GM21529 (cell line): Measurements from ENCODE around the gene MBD3.
A peak's percentile ranks its signal among the peaks of the same experiment; 100 is the strongest.
"Not testable (repeated sequence)": the region's sequence is repeated elsewhere in the genome, so short reads cannot be mapped to it uniquely, and the experiment has no call there.

Source experiments
- ATAC-seq: cut with Tn5 transposase; IDR thresholded peaks from one replicate; pipeline ENCODE4 v1.9.1; 2021; ENCODE audit not compliant: unreplicated experiment

MBD3 gene, protein sequence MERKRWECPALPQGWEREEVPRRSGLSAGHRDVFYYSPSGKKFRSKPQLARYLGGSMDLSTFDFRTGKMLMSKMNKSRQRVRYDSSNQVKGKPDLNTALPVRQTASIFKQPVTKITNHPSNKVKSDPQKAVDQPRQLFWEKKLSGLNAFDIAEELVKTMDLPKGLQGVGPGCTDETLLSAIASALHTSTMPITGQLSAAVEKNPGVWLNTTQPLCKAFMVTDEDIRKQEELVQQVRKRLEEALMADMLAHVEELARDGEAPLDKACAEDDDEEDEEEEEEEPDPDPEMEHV

DNA sequence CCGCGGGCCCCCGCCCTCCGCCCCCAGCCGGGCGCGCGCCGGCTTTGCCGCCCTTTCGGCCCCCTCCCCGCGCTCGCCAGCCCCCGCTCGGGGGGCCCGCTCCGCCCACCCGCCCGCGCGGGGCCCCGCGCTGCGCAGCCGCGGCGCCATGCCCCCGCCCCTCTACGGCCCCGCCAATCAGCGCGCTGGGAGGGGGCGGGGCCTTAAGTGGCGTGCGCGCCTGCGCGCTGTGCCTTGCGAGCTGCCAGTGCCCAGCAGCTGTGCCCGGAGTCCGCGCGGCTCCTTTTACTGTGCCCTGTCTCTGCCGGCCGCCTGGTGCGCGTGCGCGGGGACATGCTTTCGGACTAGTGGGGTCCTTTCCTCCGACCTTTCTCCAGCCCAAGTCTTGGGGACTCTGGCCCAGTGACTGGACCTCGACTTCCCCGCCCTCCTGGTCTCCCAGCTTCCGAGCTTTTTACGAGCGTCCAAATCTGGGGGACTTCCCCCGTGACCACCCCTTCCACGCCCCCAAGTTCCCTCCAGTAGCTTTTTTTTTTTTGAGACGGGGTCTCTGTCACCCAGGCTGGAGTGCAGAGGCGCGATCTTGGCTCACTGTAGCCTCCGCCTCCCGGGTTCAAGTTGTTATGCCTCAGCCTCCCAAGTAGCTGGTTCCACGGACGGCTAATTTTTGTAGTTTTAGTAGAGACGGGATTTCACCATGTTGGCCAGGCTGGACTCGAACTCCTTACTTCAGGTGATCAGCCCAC is at the start of gene MBD3:
Gene MBD3, minus strand, starts transcription at position 111 of the 746 bp plus-strand sequence. CDS start 234 bp downstream, outside the sequence.
- ATAC-seq, result peak; percentile 66

DNA sequence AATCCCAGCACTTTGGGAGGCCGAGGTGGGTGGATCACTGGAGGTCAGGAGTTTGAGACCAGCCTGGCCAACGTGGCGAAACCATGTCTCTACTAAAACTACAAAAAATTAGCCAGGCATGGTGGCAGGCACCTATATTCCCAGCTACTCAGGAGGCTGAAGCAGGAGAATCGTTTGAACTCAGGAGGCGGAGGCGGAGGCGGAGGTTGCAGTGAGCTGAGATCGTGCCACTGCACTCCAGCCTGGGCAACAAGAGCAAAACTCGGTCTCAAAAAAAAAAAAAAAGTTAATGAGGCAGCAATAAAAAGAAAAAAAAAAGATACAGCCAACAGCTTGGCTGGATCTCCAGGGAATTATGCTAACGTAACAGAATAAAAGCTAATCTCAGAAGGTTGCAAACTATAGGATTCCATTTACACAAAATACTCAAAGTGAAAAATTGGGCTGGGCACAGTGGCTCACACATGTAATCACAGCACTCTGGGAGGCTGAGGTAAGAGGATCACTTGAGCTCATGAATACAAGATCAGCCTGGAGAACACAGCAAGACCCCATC is 48.3 kb upstream of the MBD3 start:
- not testable (repeated sequence) for ATAC-seq

DNA sequence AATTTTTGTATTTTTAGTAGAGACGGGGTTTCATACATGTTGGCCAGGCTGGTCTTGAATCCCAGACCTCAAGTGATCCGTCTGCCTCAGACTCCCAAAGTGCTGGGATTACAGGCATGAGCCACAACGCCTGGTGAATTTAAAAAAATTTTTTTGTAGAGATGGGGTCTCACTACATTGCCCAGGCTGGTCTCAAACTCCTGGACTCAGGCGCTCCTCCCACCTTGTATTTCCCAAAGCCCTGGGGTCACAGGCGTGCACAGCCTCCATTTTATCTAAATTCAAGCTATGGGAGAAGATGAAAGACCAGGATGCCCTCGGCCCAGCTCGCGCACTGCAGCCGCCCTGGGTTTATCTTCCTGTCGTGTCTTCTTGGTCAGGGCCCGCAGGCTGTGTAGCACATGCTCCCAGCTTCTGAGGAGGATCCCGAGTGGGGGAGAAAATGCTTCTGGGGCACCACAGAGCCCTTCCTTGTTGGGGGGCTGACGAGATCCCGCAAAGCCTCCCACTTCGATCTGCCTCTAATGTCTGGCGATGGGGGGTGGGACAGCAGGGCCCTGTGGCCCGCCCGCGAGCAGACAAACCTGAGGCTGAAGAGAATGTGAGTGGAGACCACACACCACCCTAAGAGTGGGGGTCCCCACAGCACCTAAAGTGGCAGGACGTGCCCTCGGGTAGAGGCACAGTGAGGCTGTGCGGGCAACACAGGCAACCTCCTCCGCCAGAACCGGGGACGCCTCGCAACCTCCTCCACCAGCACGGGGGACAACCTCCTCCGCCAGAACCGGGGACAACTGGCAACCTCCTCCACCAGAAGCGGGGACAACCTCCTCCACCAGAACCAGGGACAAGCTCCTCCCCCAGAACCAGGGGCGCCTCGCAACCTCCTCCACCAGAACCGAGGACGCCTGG is 43.9 kb upstream of the MBD3 start:
- no peak for ATAC-seq

DNA sequence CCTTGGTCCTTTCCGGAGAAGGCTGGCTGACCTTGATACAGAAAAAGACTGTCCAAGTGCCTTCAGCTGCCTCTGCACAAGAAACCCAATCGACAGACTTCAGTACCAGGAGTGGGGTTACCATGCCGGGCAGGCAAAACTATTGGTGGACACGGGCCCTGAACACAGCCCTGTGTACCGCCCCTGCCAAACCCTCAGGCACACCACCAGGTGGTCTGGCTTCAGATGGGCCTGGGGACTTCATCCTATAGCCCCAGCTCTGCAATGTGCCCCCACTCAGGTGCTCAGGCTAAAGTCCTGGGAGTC is 42.2 kb upstream of the MBD3 start:
- ATAC-seq, result no peak

DNA sequence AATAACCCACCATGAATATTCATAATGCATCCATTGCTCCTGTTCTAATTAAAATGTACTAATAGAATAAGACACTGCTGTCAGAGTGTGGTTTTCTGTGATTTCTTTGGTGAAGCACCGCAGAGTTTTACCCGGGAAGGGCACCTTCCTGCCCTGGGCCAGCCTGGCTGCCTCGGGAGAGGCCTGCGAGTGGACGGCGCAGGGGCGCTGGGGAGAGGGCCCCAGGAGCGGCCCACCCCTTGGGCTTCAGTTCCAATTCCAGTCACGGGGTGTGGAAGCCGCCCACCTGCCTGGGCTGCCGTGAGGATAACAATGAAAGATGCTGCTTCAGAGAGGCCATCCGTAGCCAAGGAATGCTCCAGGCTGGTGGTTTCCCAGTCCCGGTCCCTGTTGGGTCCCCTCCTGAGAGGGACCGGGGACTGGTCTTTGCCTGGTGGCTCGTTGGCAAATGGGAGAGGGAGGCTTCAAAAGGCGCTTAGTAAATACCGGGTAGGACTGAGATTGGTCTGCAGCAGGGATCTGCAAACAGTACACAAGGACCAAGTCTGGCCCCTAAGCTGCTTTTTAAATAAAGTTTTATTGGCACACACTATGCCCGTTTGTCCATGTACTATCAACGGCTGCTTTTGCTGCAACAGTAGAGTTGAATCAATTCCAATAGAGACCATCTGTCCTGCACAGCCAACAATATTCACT is 41.7 kb upstream of the MBD3 start:
- ATAC-seq, result no peak

DNA sequence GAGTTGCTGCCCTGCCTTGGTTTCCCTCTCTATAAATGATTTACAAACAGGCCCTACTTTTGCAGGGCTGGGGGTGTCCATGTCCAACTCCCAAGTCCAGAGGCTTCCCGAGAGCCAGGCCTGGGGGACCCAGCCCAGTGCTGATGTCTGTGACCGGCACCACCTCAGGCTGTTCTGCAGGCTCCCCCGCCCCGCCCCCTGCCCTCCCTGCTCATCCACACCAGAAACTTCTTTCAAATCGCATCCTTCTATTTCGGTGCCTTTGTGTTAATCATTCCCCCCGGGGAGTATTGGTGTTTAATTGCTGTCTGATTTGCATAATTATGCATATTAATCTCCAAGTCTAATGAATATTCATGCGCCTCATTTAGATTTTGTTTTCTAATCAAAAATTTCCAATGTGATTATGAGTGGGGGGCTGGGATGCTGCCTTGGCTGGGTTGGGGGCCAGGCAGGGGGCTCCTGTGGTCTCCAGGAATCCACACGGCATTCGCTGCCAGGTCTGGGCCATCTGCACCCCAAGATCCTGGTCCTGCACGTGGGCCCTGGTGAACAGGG is 40.7 kb upstream of the MBD3 start:
- ATAC-seq, result no peak

DNA sequence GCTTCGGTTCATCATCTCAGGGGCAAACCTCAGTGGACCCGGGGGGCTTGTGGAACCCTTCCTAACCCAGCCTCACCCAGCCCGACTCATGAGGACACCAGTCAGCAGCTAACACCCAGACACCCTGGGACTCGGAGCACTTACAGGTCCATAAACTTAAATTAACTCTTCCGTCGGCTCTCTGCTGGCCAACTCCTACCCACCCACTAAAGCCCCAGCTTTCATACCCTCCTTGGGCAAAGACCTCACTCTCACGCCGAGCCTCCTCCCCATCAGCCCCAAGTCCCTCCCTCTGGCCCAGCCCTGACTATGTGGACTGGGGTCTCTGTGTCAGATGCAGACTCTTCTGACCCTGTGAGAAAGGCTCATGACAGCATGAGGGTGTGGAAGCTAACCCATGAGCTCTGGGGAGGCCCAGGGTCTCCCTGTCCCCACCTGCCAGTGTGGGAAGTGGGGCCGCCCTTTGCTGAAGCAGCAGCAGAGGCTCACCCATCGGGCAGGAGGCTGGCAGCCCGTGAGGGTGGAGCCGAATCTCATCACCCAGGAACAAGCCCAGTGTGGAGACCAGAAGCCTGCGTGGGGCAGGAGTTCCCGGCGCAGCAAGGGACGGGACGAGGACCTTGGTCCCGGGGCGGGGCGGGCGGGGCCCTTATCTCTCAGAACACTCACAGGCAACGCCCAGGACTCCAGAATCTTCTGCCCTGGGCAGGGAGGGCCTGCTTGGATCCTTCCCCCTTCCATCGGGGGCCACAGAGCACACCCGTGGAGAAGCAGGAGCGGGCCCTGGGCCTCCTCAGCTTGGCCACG is 40.0 kb upstream of the MBD3 start:
- no peak for ATAC-seq

DNA sequence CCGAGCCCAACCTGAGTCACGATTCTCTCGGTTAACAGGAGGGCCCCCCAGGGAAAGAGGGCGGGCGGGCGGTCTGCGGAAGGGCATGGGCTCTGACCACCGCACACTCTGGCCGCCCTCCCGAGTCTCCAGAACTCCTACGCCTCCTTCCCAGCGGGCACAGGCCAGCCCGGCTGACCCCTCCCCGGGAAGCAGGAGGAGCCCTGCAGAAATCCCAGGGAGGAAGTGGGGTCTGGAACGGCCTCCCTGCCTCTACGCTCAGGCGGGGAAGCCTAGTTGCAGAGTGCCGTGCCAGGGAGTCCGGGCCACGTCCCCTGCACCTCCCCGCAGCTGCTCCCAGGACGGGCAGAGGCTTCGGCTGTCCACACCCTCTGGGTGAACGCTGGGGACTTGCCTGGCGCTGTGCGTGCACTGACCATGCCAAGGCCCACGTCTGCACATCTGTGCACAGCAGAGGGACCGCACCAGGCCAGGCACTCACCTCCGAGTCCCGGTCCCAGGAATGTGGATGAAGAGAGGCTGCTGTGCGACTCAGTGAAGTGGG is 39.0 kb upstream of the MBD3 start:
- ATAC-seq, result no peak

DNA sequence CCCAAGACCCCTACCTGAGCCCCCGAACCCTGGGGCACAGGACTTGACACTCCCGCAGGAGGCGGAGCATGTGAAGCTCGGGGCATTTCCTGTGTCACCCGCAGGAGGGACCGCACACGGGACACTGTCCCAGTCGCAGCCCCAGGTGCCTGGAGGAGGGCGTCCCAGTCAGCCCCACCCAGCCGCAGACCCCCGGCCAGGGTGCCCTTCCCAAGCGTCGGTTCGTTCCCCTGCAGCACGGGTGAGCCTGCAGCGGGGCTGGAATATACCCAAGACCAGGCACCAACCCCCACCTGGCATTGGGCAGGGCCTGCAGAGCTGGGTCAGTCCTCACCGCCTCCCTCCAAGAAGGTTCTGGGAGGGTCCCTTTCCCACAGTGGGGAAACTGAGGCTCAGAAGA is 38.1 kb upstream of the MBD3 start:
- no peak for ATAC-seq

DNA sequence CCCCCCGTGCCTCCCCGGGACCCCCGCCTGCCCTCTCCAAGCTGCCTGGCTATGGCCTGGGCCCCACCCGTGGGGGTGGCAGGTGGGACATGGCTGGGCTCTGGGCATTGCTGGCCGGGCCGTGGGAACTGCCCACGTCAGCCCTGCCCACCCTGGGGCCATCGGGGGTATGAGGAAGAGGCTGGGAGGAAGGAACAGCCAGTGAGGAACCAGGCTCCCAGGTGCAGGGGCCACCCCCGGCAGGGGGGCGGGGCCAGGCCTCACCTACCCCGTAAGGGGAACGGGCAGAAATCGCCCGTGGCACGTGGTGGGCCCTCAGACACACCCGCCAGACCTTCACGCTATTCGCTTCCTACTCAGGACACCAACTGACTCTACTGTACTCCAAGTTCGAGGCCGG is 37.3 kb upstream of the MBD3 start:
- no peak for ATAC-seq

DNA sequence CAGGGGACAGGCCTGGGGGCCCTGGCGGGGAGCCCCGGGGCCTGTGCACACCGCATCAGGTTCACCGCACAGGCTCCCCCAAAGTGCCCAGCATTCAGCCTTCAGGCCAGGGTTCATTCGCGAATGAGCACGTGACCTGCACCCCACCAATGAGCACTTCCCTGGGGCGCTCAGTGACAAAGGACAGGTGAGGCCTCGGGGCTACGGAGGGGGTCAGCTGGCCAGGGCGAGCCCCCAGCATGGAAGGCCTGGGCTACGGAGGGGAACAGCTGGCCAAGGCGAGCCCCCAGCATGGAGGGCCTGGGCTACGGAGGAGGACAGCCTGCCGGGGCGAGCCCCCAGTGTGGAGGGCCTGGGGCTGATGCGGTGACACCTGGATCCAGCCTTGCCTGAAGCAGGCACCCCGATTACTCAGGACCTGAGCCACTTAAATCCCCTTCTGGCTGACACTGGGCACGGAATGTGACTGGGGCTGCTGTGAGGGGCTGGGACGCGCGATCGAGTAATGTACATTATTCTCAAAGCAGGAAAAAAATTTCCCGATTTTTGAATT is 36.7 kb upstream of the MBD3 start:
- ATAC-seq, result no peak

DNA sequence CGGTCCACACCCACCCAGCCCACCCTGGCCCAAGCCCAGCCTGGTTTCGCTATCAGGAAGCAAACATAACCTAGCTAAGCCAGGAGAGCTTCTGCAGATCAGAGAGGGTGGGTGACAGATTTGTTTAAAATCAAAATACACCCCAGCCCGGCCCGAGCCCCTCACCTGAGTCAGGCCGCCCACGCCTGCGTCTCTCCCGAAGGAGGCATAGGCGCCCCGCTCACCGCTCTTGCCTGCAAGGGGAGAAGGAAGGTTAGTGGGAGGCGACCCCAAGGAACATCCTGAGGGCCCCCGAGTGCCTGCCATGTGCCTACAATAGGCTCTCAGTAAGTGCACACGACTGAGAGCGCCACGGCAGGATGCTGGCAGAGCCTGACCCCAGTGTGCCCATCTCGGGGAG is 34.5 kb upstream of the MBD3 start:
- ATAC-seq, result no peak

DNA sequence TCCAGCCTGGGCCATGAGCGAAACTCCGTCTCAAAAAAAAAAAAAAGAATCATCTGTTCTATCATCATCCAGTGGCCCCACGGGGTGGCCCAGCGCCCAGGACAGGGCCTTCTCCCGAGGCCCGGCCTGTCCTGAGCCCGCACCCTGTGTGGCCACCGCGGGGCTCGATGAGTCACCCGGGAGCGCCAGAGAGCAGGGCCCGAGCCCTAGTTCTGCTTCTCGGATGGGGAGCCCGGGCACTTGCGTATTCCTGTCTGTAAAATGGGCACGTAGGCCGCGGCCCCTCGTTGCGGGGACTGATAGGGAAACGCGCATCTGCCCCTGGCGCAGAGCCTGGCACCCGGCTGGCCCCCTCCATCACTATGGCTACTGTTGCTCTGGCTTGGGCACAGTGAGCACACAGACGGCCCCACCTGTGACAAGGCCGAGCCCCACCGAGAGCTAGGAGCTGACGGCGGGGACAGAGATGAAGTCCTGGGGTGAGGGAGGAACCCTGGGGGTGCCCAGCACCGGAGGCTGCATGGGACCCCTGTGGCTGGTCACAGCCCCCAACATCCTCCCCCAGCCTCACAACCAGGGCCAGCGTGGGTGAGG is 33.8 kb upstream of the MBD3 start:
- no peak for ATAC-seq

DNA sequence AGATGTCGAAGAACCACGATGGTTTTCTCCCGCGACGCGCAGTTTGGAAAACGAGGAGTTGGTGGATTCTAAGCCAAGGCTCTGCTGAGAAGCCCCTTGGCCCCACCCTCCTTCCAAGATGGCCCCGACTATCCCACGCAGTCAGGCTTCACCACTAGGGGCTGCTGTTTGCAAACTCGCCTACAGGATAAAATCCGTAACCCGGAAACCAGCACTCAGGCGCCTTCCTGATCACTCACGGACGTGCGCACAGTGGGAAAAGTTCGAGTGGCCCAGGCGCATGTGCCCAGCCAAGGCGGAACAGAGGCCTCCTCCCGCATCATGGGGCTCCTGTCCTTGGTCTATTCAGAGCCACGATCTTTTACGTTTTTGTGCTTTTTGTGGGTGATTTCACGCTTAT is 31.8 kb upstream of the MBD3 start:
- no peak for ATAC-seq

DNA sequence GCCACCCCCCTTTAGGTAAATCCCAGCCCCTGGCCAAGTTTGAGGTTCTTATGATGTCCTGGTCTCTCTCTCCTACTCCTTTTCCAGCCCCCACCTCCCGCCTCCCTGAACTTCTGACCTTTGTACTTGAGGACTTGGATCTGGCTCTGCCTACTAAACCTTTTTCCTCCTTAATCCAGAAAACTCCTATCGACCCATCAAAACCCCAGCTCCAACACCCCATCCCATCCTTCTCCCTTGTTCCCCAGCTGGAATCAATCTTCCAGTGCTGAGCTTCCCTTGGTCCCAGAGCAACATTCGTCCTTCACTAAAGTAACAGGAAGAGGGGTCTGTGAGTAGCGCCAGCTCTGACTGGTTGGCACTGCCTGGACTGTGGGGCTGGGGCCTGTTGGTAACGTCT is 29.9 kb upstream of the MBD3 start:
- no peak for ATAC-seq

DNA sequence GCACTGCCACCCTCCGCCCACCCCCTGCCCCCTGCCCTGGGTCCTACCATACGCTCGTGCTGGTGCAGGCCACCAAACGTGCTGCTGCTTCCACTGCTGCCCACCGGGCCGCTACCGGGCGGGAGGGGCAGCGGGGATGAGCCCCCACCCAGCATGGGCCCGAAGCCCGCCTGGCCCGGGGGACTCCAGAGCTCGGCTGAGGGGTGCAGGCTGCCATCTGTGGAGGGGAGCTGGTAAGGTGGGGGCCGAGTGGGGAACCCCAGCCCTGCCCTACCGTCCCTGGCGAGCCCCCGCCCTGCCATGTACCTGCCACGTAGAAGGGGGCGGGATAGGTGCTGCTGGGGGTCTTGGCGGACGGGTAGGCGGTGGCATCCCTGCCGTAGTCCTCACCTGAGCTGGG is 29.3 kb upstream of the MBD3 start:
- no peak for ATAC-seq

DNA sequence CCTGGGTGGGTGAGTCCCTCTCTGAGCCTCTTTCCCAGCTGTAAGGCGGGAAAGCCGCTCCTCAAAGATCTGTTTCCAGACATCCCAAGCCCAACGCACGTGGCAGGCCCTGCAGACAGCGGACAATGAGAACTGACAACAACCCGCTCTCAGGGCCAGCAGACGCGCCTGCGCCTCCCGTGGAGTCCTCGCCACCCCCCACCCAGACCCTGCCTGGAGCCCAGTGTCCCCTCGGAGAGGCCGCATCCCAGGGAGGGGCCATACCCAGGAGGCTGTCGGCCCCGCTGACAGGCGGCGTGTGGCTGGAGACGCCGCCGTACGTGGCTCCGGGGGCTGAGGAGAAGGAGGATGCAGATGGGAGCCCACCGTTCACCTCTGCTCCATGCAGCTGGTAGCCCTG is 28.9 kb upstream of the MBD3 start:
- ATAC-seq, result no peak

DNA sequence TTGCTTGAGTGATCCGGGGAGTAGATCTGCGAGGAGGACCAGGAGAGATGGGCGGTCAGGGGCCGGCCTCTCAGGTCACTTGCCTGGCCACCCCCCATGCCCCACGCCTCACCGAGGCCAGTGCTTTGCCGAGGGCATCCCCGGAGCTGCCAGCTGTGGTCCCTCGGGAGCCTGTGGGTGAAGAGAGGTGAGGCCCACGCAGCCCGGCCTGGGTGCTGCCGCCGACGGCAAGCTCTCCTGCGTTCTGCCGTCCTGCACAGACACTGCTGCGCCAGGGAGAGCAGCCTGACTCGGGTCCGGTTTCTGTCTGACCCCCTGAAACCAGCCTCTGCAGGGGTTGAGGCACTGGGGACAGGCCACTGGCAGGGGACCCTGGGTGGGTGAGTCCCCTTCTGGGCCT is 28.4 kb upstream of the MBD3 start:
- ATAC-seq, result no peak

DNA sequence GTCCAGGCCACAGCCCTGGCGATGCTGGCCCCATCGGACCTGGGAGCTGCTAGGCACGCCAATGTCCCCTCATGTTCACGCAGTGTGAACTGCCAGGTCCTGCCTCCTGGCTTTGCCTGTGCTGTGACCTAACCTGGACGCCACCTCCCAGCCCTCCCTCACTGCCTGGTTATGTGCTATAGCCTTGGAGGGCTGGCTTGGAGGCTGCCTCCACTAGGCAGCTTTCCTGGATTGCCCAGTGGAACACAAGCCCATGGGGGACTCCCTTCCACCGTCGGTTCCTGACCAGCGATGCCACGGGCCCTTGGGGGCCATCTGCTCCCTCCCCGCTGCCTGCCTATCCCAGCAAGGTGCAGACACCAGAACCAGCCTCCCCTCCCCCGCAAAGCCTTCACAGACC is 27.8 kb upstream of the MBD3 start:
- no peak for ATAC-seq
